ENCODE measurements around the gene CHSY1.

CHSY1 gene

GRCh38 chr15:101152914-101153313, 98.9 kb downstream of the CHSY1 start:
- TF ChIP-seq CTCF (IDR thresholded peaks at IDR 0.05) = peak; percentile 35

- TF ChIP-seq CTCF (IDR thresholded peaks at IDR 0.05) = no peak
Measured at GRCh38 chr15:101151288-101151687, 100.6 kb downstream of the CHSY1 start.

- TF ChIP-seq CTCF (IDR thresholded peaks at IDR 0.05) = no peak
Measured at GRCh38 chr15:101150723-101151040, 101.2 kb downstream of the CHSY1 start.

GRCh38 chr15:101149864-101150722, 101.8 kb downstream of the CHSY1 start:
- TF ChIP-seq CTCF (IDR thresholded peaks at IDR 0.05) = no peak

GRCh38 chr15:101148881-101149664, 102.8 kb downstream of the CHSY1 start:
- TF ChIP-seq CTCF (IDR thresholded peaks at IDR 0.05) = no peak

GRCh38 chr15:101148166-101148880, 103.5 kb downstream of the CHSY1 start:
- TF ChIP-seq CTCF (IDR thresholded peaks at IDR 0.05) = no peak

- TF ChIP-seq CTCF (IDR thresholded peaks at IDR 0.05) = no peak
Measured at GRCh38 chr15:101147181-101147580, 104.7 kb downstream of the CHSY1 start.
